Rectal smooth muscle tissue (tissue), 1 donor: Measurements from ENCODE around the gene CKS1B.

Experiments
- H3K27ac ChIP-seq: one replicate; pipeline ENCODE4 v1.7.0; 2013; ENCODE audit warnings: low read depth, low read length, inconsistent platforms
- H3K27me3 ChIP-seq: one replicate; pipeline ENCODE4 v1.7.0; 2013; ENCODE audit warnings: low read length; ENCODE audit not compliant: control insufficient read depth, insufficient read depth
- H3K36me3 ChIP-seq: one replicate; pipeline ENCODE4 v1.7.0; 2013; ENCODE audit warnings: low read length; ENCODE audit not compliant: control insufficient read depth, insufficient read depth
- H3K4me1 ChIP-seq: one replicate; pipeline ENCODE4 v1.7.0; 2013; ENCODE audit warnings: low read length; ENCODE audit not compliant: control insufficient read depth, insufficient read depth
- H3K4me3 ChIP-seq: one replicate; pipeline ENCODE4 v1.7.0; 2013; ENCODE audit warnings: low read length
- H3K9ac ChIP-seq: one replicate; pipeline ENCODE4 v1.7.0; 2013; ENCODE audit warnings: low read length

Gene CKS1B

DNA sequence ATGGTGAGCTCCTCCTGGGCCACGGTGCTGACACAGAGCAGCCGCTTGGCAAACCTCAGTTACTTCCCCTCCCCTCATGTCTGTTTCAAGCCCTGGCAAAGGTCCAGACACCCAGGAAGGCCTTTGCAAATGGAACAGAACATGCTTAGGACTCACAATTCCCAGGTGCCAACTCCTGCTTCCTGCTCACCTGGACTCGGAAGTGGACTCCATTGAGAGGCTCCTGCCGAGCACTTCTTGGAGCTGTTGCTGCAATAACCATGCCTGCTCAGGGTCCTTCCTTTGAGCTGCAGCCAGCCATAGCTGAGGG lies 48.4 kb downstream of the CKS1B start:
- Histone ChIP-seq H3K9ac (no peak overlapping the region), H3K27ac (no peak overlapping the region)

DNA sequence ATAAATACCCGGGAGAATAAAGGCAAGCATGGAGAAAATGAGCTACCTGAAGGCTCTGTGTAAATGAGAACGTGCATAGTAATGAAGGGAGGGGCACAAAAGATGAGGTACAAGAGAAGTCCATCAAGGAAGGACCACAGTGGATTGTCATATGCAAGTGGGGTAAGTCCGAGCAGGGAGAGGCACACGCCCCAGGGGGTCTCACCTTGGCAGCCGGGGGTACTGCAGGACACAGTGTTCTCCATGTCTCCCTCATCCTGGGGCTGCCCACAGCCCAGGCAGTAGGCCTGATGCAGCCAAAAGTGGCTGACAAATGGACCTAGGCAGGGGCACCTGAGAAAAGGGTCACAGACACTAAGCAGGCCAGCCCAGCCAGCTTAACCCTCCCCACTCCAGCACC lies 49.1 kb downstream of the CKS1B start:
- H3K27me3 ChIP-seq: no peaks in the 10 kb centered on the region
- no peak overlapping the region for H3K9ac ChIP-seq
- no peak overlapping the region for H3K27ac ChIP-seq

More for the DNA sequence above, 48.4 kb downstream of the CKS1B start:
- H3K36me3 ChIP-seq: no peaks in the 10 kb centered on the region
- H3K4me1 ChIP-seq: peaks cover under 1% of the 10 kb centered on the region
- H3K4me3 ChIP-seq: no peak overlapping the region
- H3K27me3 ChIP-seq: no peaks in the 10 kb centered on the region

DNA sequence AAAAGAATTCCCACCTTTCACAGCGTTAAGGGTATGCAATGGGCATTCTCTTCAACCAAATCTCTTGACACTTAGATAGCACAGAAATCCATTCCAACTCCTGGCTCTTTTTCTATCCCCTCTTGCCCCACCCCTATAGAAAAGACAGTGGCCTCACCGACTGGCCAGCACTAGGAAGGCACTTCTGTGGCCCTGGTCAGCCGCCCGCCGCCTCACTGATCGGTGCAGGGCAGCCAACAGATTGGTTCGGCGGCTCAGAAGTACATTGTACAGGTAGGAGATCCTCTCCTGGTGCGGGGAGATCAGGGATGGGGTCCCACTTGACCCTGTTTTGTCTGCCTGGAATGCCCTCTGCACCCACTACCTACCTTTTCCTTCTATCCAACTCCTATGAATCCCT lies 49.8 kb downstream of the CKS1B start:
- Histone ChIP-seq H3K27ac (no peak overlapping the region), H3K9ac (no peak overlapping the region), H3K27me3 (no peaks in the 10 kb centered on the region), H3K4me3 (no peak overlapping the region), H3K4me1 (no peaks in the 10 kb centered on the region), H3K36me3 (no peaks in the 10 kb centered on the region)

More for the DNA sequence above, 49.1 kb downstream of the CKS1B start:
- H3K36me3 ChIP-seq: no peaks in the 10 kb centered on the region
- H3K4me3 ChIP-seq: no peak overlapping the region
- H3K4me1 ChIP-seq: no peaks in the 10 kb centered on the region

DNA sequence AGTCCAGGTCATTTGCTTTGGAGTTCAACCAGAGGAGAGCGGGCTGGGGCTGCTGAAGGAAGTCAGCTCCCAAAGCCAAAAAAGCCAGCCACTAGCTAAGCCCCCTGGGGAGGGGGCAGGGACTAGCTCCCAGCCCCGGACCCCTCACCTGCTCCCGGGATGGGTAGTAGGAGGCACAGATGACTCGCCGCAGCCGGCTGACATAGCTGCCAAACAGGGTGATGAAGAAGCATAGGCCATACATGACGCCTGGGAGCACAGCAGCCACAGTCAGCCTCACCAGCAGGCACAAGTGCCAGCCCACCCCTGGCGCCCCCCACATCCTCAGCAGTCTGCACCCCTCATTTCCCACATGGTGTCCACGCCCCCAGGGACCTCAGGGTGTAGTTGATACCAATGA lies 51.7 kb downstream of the CKS1B start:
- Histone ChIP-seq H3K27ac (no peak overlapping the region), H3K36me3 (no peaks in the 10 kb centered on the region), H3K4me3 (no peak overlapping the region), H3K4me1 (no peaks in the 10 kb centered on the region), H3K27me3 (no peaks in the 10 kb centered on the region), H3K9ac (no peak overlapping the region)

DNA sequence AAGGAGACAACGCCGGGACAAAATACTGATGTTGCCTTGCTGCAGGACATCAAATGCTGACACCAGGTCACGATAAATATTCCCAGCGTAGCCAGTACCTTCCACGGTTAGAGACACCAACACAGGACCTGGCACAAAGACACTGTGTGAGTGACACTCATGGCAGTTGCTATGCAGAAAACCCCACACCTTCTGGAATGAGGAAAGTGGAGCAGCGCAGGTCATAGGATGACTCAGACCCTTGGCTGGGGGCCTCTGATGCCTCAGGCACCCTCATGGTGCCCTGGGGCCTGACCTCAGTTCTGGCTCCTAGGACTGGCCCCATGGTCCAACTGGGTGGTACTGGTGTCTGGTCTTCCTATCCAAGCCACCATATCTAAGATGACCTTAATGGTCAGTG lies 52.1 kb downstream of the CKS1B start:
- H3K36me3 ChIP-seq: no peaks in the 10 kb centered on the region
- H3K27ac ChIP-seq: no peak overlapping the region
- no peaks in the 10 kb centered on the region for H3K4me1 ChIP-seq
- no peak overlapping the region for H3K4me3 ChIP-seq
- no peaks in the 10 kb centered on the region for H3K27me3 ChIP-seq
- H3K9ac ChIP-seq: no peak overlapping the region
